Activated CD4-positive, alpha-beta memory T cell treated with anti-CD3 and anti-CD28 coated beads for 36 hours (primary cell): ENCODE results near the gene DDX60. TPM values are rescaled to one million over a fixed set of nuclear protein-coding genes. Genes with fewer than 3 reads are reported as not detected.
"Not testable (repeated sequence)": the region's sequence is repeated elsewhere in the genome, so short reads cannot be mapped to it uniquely, and the experiment has no call there.

Source experiments
- CTCF ChIA-PET: fragments of 350-600 bp; sonication (Branson Sonifier 250); formaldehyde crosslinking; loops from one replicate; lab custom pipeline; 2021; ENCODE audit warnings: antibody characterized with exemption, inconsistent platforms; lab: Charles Lee
- POLR2A ChIA-PET: fragments of 350-600 bp; sonication (Branson Sonifier 250); formaldehyde crosslinking; loops from one replicate; lab custom pipeline; 2021; ENCODE audit warnings: antibody characterized with exemption; lab: Charles Lee
- DNase-seq: peaks from one replicate; pipeline ENCODE4 v3.0.0-alpha.2; 2020
- H3K27ac Mint-ChIP-seq: one replicate; pipeline ENCODE4 v1.8.0; 2021; ENCODE audit warnings: mixed read lengths
- H3K27me3 Mint-ChIP-seq: one replicate; pipeline ENCODE4 v1.8.0; 2021; ENCODE audit warnings: mixed read lengths
- H3K36me3 Mint-ChIP-seq: one replicate; pipeline ENCODE4 v1.8.0; 2021; ENCODE audit warnings: mixed read lengths
- H3K4me1 Mint-ChIP-seq: one replicate; pipeline ENCODE4 v1.8.0; 2021; ENCODE audit warnings: low read depth, mixed read lengths
- H3K4me3 Mint-ChIP-seq: one replicate; pipeline ENCODE4 v1.8.0; 2021; ENCODE audit warnings: mild to moderate bottlenecking, mixed read lengths
- H3K9me3 Mint-ChIP-seq: one replicate; pipeline ENCODE4 v1.8.0; 2021; ENCODE audit warnings: mixed read lengths
- intact Hi-C: fragments of 100-400 bp; cut with micrococcal nuclease; formaldehyde crosslinking; loops from one replicate; pipeline ENCODE4 v1.15.1; 2023
- total RNA-seq, 2 experiments: library from RNA; stranded (reverse); gene quantifications; one replicate each; pipeline ENCODE4 v1.2.3, GENCODE V29; 2021

DDX60 gene
- 10 to 100 TPM; 24.1 to 28.9 TPM for total RNA-seq

- peak within 1 kb of the TSS; percentile 84 for H3K4me3 Mint-ChIP-seq
Observed at GRCh38 chr4:168318266-168318895, at the start of gene DDX60. Gene DDX60 (minus strand): TSS chr4:168318752. CDS start chr4:168311259, 7,493 bp downstream.

GRCh38 chr4:168367065-168367464, 48.5 kb upstream of the DDX60 start:
- intact Hi-C loops = no loop called here
- H3K27ac Mint-ChIP-seq = no peak overlapping the region
- peaks cover 76% of the 10 kb centered on the region for H3K36me3 Mint-ChIP-seq
- no peaks in the 10 kb centered on the region for H3K27me3 Mint-ChIP-seq
- no peak for DNase-seq
- peaks cover 4% of the 10 kb centered on the region for H3K4me1 Mint-ChIP-seq
- ChIA-PET POLR2A (no interaction called here), CTCF (no interaction called here)
- H3K9me3 Mint-ChIP-seq = peaks cover 5% of the 10 kb centered on the region
- no peak overlapping the region for H3K4me3 Mint-ChIP-seq

More at GRCh38 chr4:168318266-168318895, at the start of gene DDX60:
- POLR2A ChIA-PET = interaction anchor here (0.7 to 1.3 kb wide), 3 partner anchors 11 to 692 kb away, joined by 3 to 4 read pairs (median 3); partner anchors contain the start of genes CBR4 and DDX60L
- CTCF ChIA-PET = interaction anchor here (0.5 to 1.7 kb wide), 5 partner anchors 10 to 257 kb away, joined by 3 to 6 read pairs (median 3); no protein-coding TSS in a partner anchor
- Mint-ChIP-seq H3K4me1 (peaks cover 32% of the 10 kb centered on the region), H3K27ac (peak within 1 kb of the TSS; percentile 88), H3K27me3 (no peaks in the 10 kb centered on the region), H3K36me3 (peaks cover 1% of the 10 kb centered on the region), H3K9me3 (no peaks in the 10 kb centered on the region)
- peak; percentile 89 for DNase-seq
- intact Hi-C loops = loop anchor here (1.0 to 5.0 kb wide), 6 partner anchors 132 to 1294 kb away; partner anchors contain the start of genes DDX60L and NEK1

DNA sequence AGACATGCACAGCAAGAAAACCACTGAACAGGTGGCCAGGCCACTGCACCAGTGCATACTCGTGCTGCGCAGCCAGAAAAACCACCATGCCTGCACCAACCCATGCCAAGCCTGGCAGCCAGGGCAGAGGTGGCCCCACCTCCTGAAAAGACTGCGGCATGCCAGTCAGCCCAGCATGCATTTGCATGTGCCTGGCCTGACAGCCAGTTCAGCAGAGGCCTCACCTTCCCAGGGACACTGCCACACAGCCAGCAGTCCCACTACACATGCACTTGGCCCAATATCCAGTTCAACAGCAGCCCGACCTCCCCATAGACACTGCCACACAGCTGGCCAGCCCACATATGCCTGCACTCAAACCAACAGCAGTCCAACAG, 43.5 kb upstream of the DDX60 start:
- Mint-ChIP-seq H3K36me3 (peaks cover 77% of the 10 kb centered on the region), H3K4me1 (peaks cover 4% of the 10 kb centered on the region), H3K27me3 (no peaks in the 10 kb centered on the region), H3K27ac (no peak overlapping the region), H3K9me3 (peaks cover under 1% of the 10 kb centered on the region), H3K4me3 (no peak overlapping the region)
- intact Hi-C loops = no loop called here
- POLR2A ChIA-PET = no interaction called here
- CTCF ChIA-PET = no interaction called here
- DNase-seq = no peak

- DNase-seq = no peak
- ChIA-PET CTCF (no interaction called here), POLR2A (no interaction called here)
- H3K27me3 Mint-ChIP-seq = no peaks in the 10 kb centered on the region
- peaks cover 79% of the 10 kb centered on the region for H3K36me3 Mint-ChIP-seq
- no peak overlapping the region for H3K4me3 Mint-ChIP-seq
- no peak overlapping the region for H3K27ac Mint-ChIP-seq
- peaks cover 4% of the 10 kb centered on the region for H3K4me1 Mint-ChIP-seq
- intact Hi-C loops = no loop called here
- no peaks in the 10 kb centered on the region for H3K9me3 Mint-ChIP-seq
Observed at GRCh38 chr4:168361365-168362024, 42.9 kb upstream of the DDX60 start.

- POLR2A ChIA-PET = no interaction called here
- Mint-ChIP-seq H3K36me3 (peaks cover 77% of the 10 kb centered on the region), H3K27me3 (no peaks in the 10 kb centered on the region), H3K9me3 (no peaks in the 10 kb centered on the region), H3K27ac (no peak overlapping the region), H3K4me1 (peaks cover 4% of the 10 kb centered on the region), H3K4me3 (no peak overlapping the region)
- intact Hi-C loops = no loop called here
- DNase-seq = no peak
- CTCF ChIA-PET = no interaction called here
Observed at GRCh38 chr4:168360271-168360670, 41.7 kb upstream of the DDX60 start.

DNA sequence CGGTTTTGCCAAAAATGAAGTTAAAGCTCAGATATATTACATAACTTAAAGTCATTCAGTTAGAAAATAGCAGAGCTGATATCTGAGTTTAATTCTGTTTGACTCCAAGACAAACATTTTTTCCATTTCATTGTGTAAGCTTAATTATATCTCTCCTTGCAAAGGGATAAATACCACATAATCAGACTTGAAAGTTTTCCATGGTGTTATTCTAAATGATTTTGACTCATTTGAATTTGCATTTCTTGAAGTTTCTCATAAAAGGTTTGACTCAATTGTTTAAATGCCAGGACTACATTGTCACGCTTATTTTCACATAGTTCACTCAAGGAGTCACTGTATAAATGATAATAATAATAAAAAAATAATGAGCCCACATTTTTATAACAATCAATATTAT, 39.4 kb upstream of the DDX60 start:
- no peaks in the 10 kb centered on the region for H3K4me1 Mint-ChIP-seq
- ChIA-PET CTCF (no interaction called here), POLR2A (no interaction called here)
- no peak overlapping the region for H3K4me3 Mint-ChIP-seq
- intact Hi-C loops = no loop called here
- no peak overlapping the region for H3K27ac Mint-ChIP-seq
- no peaks in the 10 kb centered on the region for H3K27me3 Mint-ChIP-seq
- H3K36me3 Mint-ChIP-seq = peaks cover 58% of the 10 kb centered on the region
- DNase-seq = no peak
- peaks cover 13% of the 10 kb centered on the region for H3K9me3 Mint-ChIP-seq

DNA sequence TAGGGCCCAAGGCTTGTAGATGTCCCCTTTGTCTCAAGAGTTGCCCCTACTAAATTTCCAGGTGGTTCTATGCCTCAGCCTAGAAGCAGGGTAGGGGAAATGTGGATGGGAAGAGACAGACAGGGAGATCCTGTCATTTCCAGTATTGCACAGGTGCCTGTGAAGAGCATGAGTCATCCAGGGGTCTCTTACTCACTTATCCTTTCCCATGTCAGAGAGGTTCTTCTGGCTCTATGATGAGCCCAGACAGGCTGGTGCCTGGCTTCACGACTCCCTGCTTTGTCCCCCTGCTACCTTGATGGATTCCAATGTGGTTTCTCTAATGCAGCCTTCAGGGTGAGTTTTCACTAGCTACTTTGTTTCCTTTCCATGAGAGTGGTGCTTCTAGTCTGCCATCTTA, 35.2 kb upstream of the DDX60 start:
- intact Hi-C loops = no loop called here
- Mint-ChIP-seq H3K4me3 (no peak overlapping the region), H3K36me3 (peaks cover 25% of the 10 kb centered on the region), H3K27ac (no peak overlapping the region), H3K4me1 (no peaks in the 10 kb centered on the region), H3K27me3 (no peaks in the 10 kb centered on the region), H3K9me3 (peaks cover 50% of the 10 kb centered on the region)
- DNase-seq = no peak
- POLR2A ChIA-PET = no interaction called here
- CTCF ChIA-PET = no interaction called here

DNA sequence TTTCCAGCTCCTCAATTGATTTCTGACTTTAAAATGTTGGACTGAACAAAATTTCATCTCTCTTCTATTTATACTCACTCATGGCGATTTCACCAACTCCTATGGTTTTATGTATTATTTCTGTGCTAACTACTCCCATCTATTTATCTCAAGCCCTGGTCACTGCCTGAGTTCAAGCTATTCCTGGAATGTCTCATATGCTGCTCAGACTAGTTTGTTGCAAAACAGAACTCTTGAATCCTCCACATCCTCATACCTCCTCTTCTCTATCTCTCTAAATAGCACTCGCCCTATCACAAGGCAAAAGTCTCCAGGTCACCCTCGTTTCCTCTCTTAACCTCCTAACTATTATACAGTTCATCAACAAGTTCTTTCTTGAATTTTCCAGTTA, 19.0 kb upstream of the DDX60 start:
- Mint-ChIP-seq H3K4me1 (no peaks in the 10 kb centered on the region), H3K4me3 (no peak overlapping the region), H3K36me3 (no peaks in the 10 kb centered on the region), H3K9me3 (peaks cover 13% of the 10 kb centered on the region), H3K27ac (no peak overlapping the region), H3K27me3 (no peaks in the 10 kb centered on the region)
- no peak for DNase-seq
- POLR2A ChIA-PET = no interaction called here
- CTCF ChIA-PET = no interaction called here
- intact Hi-C loops = no loop called here

DNA sequence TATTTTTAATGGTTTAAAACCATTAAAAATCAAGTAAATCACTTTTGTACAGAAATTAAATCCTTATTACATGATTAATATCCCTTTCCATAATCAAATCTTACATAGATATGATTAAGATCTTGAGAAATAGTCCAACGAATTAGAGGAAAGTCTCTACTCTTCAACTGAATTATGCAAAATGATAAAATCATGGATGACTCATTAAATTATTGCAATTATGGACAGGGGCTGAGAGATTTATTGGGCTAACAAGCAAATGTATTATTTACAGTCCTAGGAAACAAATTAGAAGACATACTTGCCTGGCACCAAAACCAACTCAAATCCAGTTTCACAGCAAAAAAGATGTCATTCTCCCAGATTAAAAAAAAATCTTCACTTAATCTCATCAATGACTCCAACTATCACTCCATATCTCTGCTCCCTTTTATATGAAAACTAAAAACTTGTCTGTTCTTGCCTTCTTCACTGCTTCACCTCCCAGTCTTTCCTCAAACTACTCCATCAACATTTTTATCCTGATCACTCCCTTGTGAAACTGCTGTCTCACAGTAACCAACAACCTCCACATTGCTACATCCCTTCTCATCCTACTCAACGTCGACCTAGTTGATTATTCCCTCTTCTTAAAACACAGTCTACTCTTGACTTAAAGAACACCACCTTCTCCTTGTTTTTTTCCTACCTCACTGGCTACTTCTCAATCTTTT, 18.4 kb upstream of the DDX60 start:
- CTCF ChIA-PET = no interaction called here
- intact Hi-C loops = no loop called here
- no peaks in the 10 kb centered on the region for H3K36me3 Mint-ChIP-seq
- H3K27me3 Mint-ChIP-seq = no peaks in the 10 kb centered on the region
- POLR2A ChIA-PET = no interaction called here
- peaks cover 8% of the 10 kb centered on the region for H3K9me3 Mint-ChIP-seq
- no peak overlapping the region for H3K27ac Mint-ChIP-seq
- no peak overlapping the region for H3K4me3 Mint-ChIP-seq
- DNase-seq = no peak
- no peaks in the 10 kb centered on the region for H3K4me1 Mint-ChIP-seq

- no peaks in the 10 kb centered on the region for H3K36me3 Mint-ChIP-seq
- H3K4me1 Mint-ChIP-seq = no peaks in the 10 kb centered on the region
- no peak overlapping the region for H3K27ac Mint-ChIP-seq
- intact Hi-C loops = no loop called here
- ChIA-PET CTCF (interaction anchor here (0.8 to 0.9 kb wide), 2 partner anchors 8 to 13 kb away, joined by 3 read pairs; no protein-coding TSS in a partner anchor), POLR2A (no interaction called here)
- H3K4me3 Mint-ChIP-seq = no peak overlapping the region
- no peaks in the 10 kb centered on the region for H3K27me3 Mint-ChIP-seq
- DNase-seq = no peak
- H3K9me3 Mint-ChIP-seq = no peaks in the 10 kb centered on the region
Observed at GRCh38 chr4:168335621-168336020, 17.1 kb upstream of the DDX60 start.

DNA sequence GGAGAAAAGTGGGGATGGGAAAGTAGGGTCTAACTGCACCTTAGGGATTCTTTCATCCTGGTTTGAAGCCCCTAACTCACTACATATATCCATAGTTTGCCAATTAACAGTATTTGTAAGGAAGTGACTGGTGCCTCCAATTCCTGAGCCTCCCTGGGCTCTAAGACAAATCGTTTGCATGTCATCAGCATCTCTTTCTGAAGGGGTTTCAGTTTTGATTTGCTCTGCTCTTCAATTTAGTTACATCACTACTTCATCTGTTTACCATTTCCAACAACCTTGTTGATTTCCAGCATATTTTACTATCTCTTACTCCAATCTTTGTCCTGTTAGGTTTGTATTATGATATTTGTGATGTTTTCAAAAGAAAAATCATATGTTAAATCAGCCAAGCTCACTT, 15.5 kb upstream of the DDX60 start:
- POLR2A ChIA-PET = no interaction called here
- Mint-ChIP-seq H3K36me3 (no peaks in the 10 kb centered on the region), H3K4me1 (no peaks in the 10 kb centered on the region), H3K4me3 (no peak overlapping the region), H3K27me3 (no peaks in the 10 kb centered on the region), H3K27ac (no peak overlapping the region), H3K9me3 (no peaks in the 10 kb centered on the region)
- DNase-seq = no peak
- intact Hi-C loops = no loop called here
- CTCF ChIA-PET = no interaction called here

GRCh38 chr4:168330575-168330974, 12.0 kb upstream of the DDX60 start:
- H3K27me3 Mint-ChIP-seq, H3K27ac Mint-ChIP-seq, H3K4me1 Mint-ChIP-seq, H3K4me3 Mint-ChIP-seq, H3K36me3 Mint-ChIP-seq, intact Hi-C loops, DNase-seq, H3K9me3 Mint-ChIP-seq, POLR2A ChIA-PET, CTCF ChIA-PET: not testable (repeated sequence)
